GM23248 (cell line): ENCODE measurements around the gene TMEM100. TPM values are rescaled to one million over a fixed set of nuclear protein-coding genes. Genes with fewer than 3 reads are reported as not detected.
A peak's percentile ranks its signal among the peaks of the same experiment; 100 is the strongest.

Source experiments
- DNase-seq: peaks from one replicate; pipeline ENCODE4 v3.0.0-alpha.2; 2015
- H2AFZ ChIP-seq: fragments of 200-600 bp; sonication (generic); 2 replicates; pipeline ENCODE4 v1.6.1; 2016; ENCODE audit warnings: antibody characterized with exemption
- H3F3A ChIP-seq: fragments of 200-600 bp; sonication (generic); 2 replicates; pipeline ENCODE4 v1.6.1; 2016; ENCODE audit warnings: mild to moderate bottlenecking, antibody characterized with exemption, mixed run types; ENCODE audit not compliant: insufficient read depth
- H3K27ac ChIP-seq: fragments of 200-600 bp; sonication (generic); 2 replicates; pipeline ENCODE4 v1.5.1; 2016; ENCODE audit warnings: mild to moderate bottlenecking
- H3K27me3 ChIP-seq: fragments of 200-600 bp; sonication (generic); replicated peaks from 2 replicates; pipeline ENCODE4 v1.6.1; 2016; ENCODE audit warnings: mild to moderate bottlenecking; ENCODE audit not compliant: insufficient read depth
- H3K36me3 ChIP-seq: fragments of 200-600 bp; sonication (generic); 2 replicates; pipeline ENCODE4 v1.6.1; 2016; ENCODE audit warnings: low read depth, mild to moderate bottlenecking
- H3K4me1 ChIP-seq: fragments of 200-600 bp; sonication (generic); 2 replicates; pipeline ENCODE4 v1.6.1; 2016; ENCODE audit warnings: mild to moderate bottlenecking; ENCODE audit not compliant: insufficient read depth
- H3K4me2 ChIP-seq: fragments of 200-600 bp; sonication (generic); one replicate; pipeline ENCODE4 v1.6.1; 2016; ENCODE audit warnings: mild to moderate bottlenecking; ENCODE audit not compliant: unreplicated experiment
- H3K4me3 ChIP-seq: fragments of 200-600 bp; sonication (generic); 2 replicates; pipeline ENCODE4 v1.5.1; 2016; ENCODE audit warnings: mild to moderate bottlenecking
- H3K79me2 ChIP-seq: fragments of 200-600 bp; sonication (generic); 2 replicates; pipeline ENCODE4 v1.6.1; 2016; ENCODE audit warnings: mild to moderate bottlenecking; ENCODE audit not compliant: insufficient read depth
- H3K9ac ChIP-seq: fragments of 200-600 bp; sonication (generic); 2 replicates; pipeline ENCODE4 v1.6.1; 2016; ENCODE audit warnings: mild to moderate bottlenecking
- H3K9me2 ChIP-seq: fragments of 200-600 bp; sonication (generic); 2 replicates; pipeline ENCODE4 v1.6.1; 2016; ENCODE audit warnings: mixed run types, mild to moderate bottlenecking, moderate library complexity; ENCODE audit not compliant: insufficient read depth
- H3K9me3 ChIP-seq: fragments of 200-600 bp; sonication (generic); one replicate; pipeline ENCODE4 v1.6.1; 2017; ENCODE audit warnings: low read depth
- H4K20me1 ChIP-seq: fragments of 200-600 bp; sonication (generic); 2 replicates; pipeline ENCODE4 v1.6.0; 2016; ENCODE audit not compliant: insufficient read depth
- EZH2 ChIP-seq: fragments of 200-600 bp; sonication (generic); IDR thresholded peaks from 2 replicates; pipeline ENCODE4 v1.6.1; 2018; ENCODE audit warnings: antibody characterized with exemption, mild to moderate bottlenecking; ENCODE audit not compliant: insufficient read depth, poor library complexity, severe bottlenecking
- EZH2phosphoT487 ChIP-seq: fragments of 200-600 bp; sonication (generic); IDR thresholded peaks from 2 replicates; pipeline ENCODE4 v1.6.1; 2018; ENCODE audit warnings: antibody characterized with exemption, moderate library complexity, mild to moderate bottlenecking, low read depth; ENCODE audit not compliant: insufficient read depth
- WGBS, 2 experiments: methylation state at CpG; one replicate each; pipeline ENCODE4 v1.1.6; 2015 to 2017; ENCODE audit warnings: low lambda C conversion rate in 2 of 2, low coverage in 1 of 2; ENCODE audit errors: missing lambda C conversion rate in 2 of 2; 5-methylcytosine and 5-hydroxymethylcytosine counted together
- in situ Hi-C: fragments of 300-500 bp; cut with MboI; formaldehyde crosslinking; loops from 2 replicates; pipeline ENCODE4 v1.15.0; 2020
- polyA plus RNA-seq: library from polyadenylated mRNA; unstranded; fragments of >200 nt; fragmentation: Nextera tagmentation; extraction: Ambion mirVana; gene quantifications from 2 replicates; pipeline ENCODE4 v1.2.1, GENCODE V29; 2016
- total RNA-seq: library from RNA; depleted of rRNA; stranded (reverse); fragments of >200 nt; shearing (Covaris generic); gene quantifications from 2 replicates; pipeline ENCODE4 v1.2.3, GENCODE V29; 2014

TMEM100 gene
- total and polyA plus RNA-seq, 2 experiments from 2014 or later: 0.18 TPM; not detected in 1

DNA sequence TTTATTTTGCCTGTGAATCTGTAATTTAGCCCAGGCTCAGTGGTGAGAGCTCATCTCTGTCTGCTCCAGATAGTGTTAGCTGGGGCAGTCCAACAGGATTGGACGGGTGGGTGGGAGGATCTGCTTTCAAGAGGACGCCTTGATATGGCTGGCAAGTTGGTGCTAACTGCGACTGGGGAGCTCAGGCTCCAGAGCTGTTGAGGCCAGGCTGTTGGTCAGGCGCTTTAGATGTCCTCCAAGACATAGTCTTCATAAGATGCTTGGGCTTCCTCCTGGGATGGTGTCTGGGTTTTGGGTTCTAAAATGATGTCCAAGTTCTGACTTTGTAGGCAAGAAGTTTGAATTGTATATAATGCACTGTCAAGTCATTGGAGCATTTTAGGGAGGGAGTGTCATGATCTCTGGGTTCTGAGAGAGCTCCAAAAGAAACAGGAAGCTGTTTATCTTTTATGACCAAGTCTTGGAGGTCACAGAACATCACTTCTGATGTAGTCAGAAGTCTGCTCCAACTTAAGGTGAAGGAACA is 15.4 kb upstream of the TMEM100 start:
- Histone ChIP-seq H3K79me2 (no peaks in the 10 kb centered on the region), H2AFZ (no peak overlapping the region), H3K9ac (no peak overlapping the region), H3K4me1 (peaks cover 20% of the 10 kb centered on the region), H3K4me2 (no peak overlapping the region), H3K27ac (no peak overlapping the region), H3K9me2 (no peaks in the 10 kb centered on the region), H4K20me1 (no peaks in the 10 kb centered on the region), H3K27me3 (no peaks in the 10 kb centered on the region), H3K9me3 (no peaks in the 10 kb centered on the region), H3K4me3 (no peak overlapping the region), H3K36me3 (no peaks in the 10 kb centered on the region), H3F3A (peaks cover 15% of the 10 kb centered on the region)
- WGBS, 2 experiments: 85 to 89% methylated on average over 4 of the region's 4 CpGs
- in situ Hi-C loops: no loop called here
- TF ChIP-seq EZH2phosphoT487: no peak
- TF ChIP-seq EZH2: no peak
- no peak for DNase-seq

DNA sequence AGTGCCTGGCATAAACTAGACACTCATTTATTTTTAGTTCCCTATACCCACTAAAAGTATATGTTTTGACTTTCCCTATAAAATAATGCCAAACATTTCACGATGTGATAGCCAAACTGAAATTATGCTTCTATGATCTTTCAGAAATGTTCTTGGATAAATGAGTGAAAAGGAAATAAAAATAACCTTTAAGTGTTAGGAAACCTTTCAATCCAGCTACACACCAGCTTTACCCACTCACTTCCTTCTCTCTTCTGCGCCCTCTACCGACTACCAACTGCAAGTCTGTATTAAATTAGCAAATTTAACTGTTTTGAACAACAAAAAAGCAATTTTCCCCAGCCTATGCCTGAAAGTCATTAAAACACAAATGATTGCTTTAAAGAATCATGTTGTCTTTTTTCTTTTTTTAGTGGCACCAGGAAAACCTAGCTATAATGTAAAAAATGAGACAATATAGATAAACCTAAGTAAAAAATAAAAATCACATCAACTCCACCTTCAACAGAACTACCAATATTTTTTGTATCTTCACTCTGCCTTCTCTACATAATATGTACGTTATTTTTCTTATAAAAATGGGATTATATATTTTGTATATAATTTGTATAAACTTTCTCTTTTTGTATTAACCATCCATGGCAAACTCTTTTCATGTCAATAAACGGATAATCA is 13.2 kb upstream of the TMEM100 start:
- H4K20me1 ChIP-seq: no peaks in the 10 kb centered on the region
- H2AFZ ChIP-seq: no peak overlapping the region
- H3F3A ChIP-seq: peaks cover 36% of the 10 kb centered on the region
- in situ Hi-C loops: no loop called here
- no peaks in the 10 kb centered on the region for H3K36me3 ChIP-seq
- peaks cover 42% of the 10 kb centered on the region for H3K4me1 ChIP-seq
- no peak overlapping the region for H3K9ac ChIP-seq
- no peaks in the 10 kb centered on the region for H3K27me3 ChIP-seq
- no peak overlapping the region for H3K4me3 ChIP-seq
- no peak overlapping the region for H3K27ac ChIP-seq
- DNase-seq: peak; percentile 82
- H3K79me2 ChIP-seq: no peaks in the 10 kb centered on the region
- H3K9me2 ChIP-seq: no peaks in the 10 kb centered on the region
- no peaks in the 10 kb centered on the region for H3K9me3 ChIP-seq
- 21 to 23% methylated on average over 5 of the region's 5 CpGs for whole genome bisulfite sequencing, 2 experiments
- H3K4me2 ChIP-seq: no peak overlapping the region
- TF ChIP-seq EZH2phosphoT487: no peak

GRCh38 chr17:55734128-55734781 is 11.6 kb upstream of the TMEM100 start:
- peak; percentile 39 for DNase-seq
- H4K20me1 ChIP-seq: no peaks in the 10 kb centered on the region
- no peaks in the 10 kb centered on the region for H3K27me3 ChIP-seq
- H3K9me2 ChIP-seq: no peaks in the 10 kb centered on the region
- no peak overlapping the region for H2AFZ ChIP-seq
- peaks cover 47% of the 10 kb centered on the region for H3K4me1 ChIP-seq
- WGBS, 2 experiments: 45 to 49% methylated on average over 4 of the region's 4 CpGs
- no peak overlapping the region for H3K27ac ChIP-seq
- peak overlapping the region; percentile 23 for H3K4me2 ChIP-seq
- no peaks in the 10 kb centered on the region for H3K36me3 ChIP-seq
- no peak overlapping the region for H3K4me3 ChIP-seq
- H3K79me2 ChIP-seq: no peaks in the 10 kb centered on the region
- TF ChIP-seq EZH2phosphoT487: no peak
- TF ChIP-seq EZH2: no peak
- no peaks in the 10 kb centered on the region for H3K9me3 ChIP-seq
- H3K9ac ChIP-seq: no peak overlapping the region
- peaks cover 42% of the 10 kb centered on the region for H3F3A ChIP-seq
- in situ Hi-C loops: no loop called here

- peak; percentile 80 for DNase-seq
- Histone ChIP-seq H2AFZ (peak overlapping the region; percentile 75), H3F3A (peaks cover 48% of the 10 kb centered on the region), H3K9me3 (no peaks in the 10 kb centered on the region), H3K9ac (peak overlapping the region; percentile 62), H3K27ac (peak overlapping the region; percentile 67), H3K4me3 (peak overlapping the region; percentile 66), H3K4me2 (peak overlapping the region; percentile 65), H3K79me2 (no peaks in the 10 kb centered on the region), H4K20me1 (no peaks in the 10 kb centered on the region), H3K27me3 (no peaks in the 10 kb centered on the region), H3K36me3 (no peaks in the 10 kb centered on the region), H3K4me1 (peaks cover 58% of the 10 kb centered on the region), H3K9me2 (no peaks in the 10 kb centered on the region)
- in situ Hi-C loops: no loop called here
- 2 to 7% methylated on average over 10 of the region's 10 CpGs for WGBS, 2 experiments
- TF ChIP-seq EZH2phosphoT487 (no peak), EZH2 (no peak)
Observed at GRCh38 chr17:55731586-55732250, 9.1 kb upstream of the TMEM100 start.
